ES-I3 (cell line): ENCODE results near the gene IMMT.

Experiments used
- H3K36me3 ChIP-seq: 2 replicates; pipeline ENCODE4 v1.6.1; 2013; ENCODE audit warnings: mild to moderate bottlenecking, low read length, control low read depth, moderate library complexity; ENCODE audit not compliant: insufficient read depth
- H3K4me1 ChIP-seq: 2 replicates; pipeline ENCODE4 v1.6.1; 2013; ENCODE audit warnings: mild to moderate bottlenecking, control low read depth, low read length; ENCODE audit not compliant: insufficient read depth
- H3K9ac ChIP-seq: 2 replicates; pipeline ENCODE4 v1.6.1; 2013; ENCODE audit warnings: low read depth, mild to moderate bottlenecking, low read length, moderate library complexity
- H3K9me3 ChIP-seq: 2 replicates; pipeline ENCODE4 v1.6.1; 2013; ENCODE audit warnings: mild to moderate bottlenecking, low read length, moderate library complexity; ENCODE audit not compliant: control insufficient read depth, insufficient read depth

Gene IMMT

DNA sequence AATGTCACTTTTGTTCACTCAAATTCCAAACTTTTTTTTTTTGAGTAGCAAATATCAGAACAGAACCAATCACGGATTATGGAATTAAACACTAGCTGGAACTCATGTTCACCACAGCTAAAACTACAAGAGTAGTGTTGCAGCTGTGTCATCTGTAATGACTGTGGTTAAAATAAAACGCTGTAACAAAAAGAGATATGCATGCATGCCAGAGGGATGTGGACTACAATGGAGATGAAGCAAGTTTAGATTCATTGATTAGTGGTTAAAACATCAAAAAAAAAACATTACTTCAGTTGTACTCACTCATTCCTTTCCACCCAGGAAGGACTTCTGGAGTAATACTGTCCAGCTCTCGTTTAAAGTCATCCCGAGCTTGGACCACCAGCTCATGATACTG, 37.0 kb downstream of the IMMT start:
- no peaks in the 10 kb centered on the region for H3K9me3 ChIP-seq
- H3K4me1 ChIP-seq: no peaks in the 10 kb centered on the region
- H3K36me3 ChIP-seq: peaks cover 20% of the 10 kb centered on the region
- no peak overlapping the region for H3K9ac ChIP-seq

DNA sequence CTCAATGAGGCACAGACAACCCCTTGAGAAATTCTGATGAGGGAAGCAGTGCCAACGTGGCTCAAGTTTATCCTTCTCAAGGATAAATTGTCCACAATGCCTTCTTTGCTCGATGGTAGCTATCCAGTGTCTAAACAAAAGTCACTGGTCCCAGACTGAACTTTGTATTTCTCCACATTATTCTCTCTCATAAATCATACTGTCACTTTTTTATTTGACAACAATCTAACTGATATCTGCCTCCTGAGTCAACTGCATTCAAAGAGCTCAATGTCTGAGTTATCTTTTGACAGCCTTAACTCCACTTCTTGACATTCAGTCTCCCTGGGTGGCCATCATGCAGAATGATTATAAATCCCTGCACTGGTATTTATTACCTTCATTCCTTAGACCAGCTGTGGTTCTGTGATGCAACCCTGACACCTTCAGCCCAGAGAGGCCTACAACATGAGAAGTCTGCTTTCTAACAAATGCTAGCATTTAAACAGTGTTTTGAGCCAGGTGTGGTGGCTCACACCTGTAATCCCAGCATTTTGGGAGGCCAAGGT, 38.2 kb downstream of the IMMT start:
- H3K36me3 ChIP-seq: peaks cover 14% of the 10 kb centered on the region
- no peaks in the 10 kb centered on the region for H3K9me3 ChIP-seq
- H3K9ac ChIP-seq: no peak overlapping the region
- no peaks in the 10 kb centered on the region for H3K4me1 ChIP-seq

DNA sequence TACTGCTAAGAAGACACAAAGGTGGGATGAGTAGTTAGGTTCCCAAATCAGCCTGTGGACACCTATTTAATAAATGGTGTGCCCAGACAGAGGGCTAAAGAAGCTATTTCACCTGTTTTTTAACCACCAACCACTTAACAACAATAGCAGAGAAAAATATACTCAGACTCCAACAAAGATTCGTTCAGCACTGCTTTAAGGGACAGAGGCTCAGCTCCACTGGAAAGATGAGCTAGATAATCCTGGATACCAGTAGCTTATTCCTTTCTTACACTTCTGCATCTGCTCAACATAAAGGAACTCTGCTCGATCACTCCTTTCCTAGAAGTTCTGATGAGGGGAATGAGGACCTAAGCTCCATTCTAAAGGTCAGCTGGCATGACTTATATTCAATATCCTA, 44.8 kb downstream of the IMMT start:
- Histone ChIP-seq H3K9ac (no peak overlapping the region), H3K9me3 (no peaks in the 10 kb centered on the region), H3K36me3 (peaks cover 25% of the 10 kb centered on the region; the same call in 1 of the 2 replicates), H3K4me1 (no peaks in the 10 kb centered on the region)

DNA sequence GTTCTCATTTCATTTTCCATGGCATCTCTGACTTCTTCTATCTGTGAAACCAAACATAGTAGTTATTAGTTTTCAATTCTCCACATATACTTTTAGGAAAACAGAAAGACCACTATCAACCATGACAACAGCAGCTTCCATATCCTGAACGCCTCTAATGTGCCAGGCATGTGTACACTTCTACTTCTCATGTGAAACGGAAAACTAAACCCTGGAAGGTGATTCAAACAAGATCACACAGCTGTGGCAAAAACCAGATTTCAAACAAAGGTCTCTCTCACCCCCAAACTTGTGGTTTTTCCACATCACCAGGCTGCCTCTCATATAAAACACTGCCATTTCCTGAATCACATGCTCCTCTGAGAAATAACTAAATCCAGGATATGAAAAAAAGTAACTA, 47.5 kb downstream of the IMMT start:
- H3K9ac ChIP-seq: no peak overlapping the region
- H3K36me3 ChIP-seq: peaks cover 33% of the 10 kb centered on the region; the same call in 1 of the 2 replicates

DNA sequence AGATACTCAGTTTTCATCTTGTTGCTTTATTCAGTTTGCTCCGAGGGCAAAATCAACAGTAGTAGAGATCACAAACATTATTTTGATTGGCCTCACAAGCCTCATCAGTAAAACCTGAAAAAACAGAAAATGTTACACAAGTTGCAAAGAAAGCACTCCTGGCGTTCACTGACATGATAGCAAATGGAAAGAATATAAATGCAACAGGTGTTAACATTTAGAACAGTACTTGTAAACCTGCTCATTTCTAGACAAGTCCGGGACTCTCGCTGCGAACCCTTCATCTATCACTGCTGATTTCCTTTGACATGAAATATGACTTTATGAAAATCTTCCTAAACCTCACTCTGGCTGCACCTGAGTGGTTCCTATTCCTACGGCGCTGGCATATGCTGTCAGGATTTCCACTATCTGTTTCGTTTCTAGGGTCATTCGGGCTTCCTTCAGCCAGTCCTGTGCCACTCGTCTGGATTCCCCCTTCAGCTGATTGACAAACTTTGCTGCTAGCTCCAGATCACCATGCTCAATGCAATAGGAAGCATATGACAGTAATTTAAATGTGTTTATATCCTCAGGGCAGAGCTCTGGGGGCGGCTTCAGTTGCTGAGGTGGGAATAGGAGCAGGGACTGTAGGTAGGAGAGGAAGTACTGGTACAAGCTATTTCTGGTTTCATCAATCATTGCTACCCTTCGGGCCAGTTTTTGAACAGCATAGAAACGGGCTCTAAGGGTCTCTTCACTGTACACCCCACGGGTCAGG, 51.2 kb downstream of the IMMT start:
- Histone ChIP-seq H3K36me3 (peaks cover 23% of the 10 kb centered on the region; the same call in 1 of the 2 replicates), H3K9me3 (no peaks in the 10 kb centered on the region), H3K9ac (no peak overlapping the region), H3K4me1 (no peaks in the 10 kb centered on the region)

More for the DNA sequence above, 47.5 kb downstream of the IMMT start:
- Histone ChIP-seq H3K9me3 (no peaks in the 10 kb centered on the region), H3K4me1 (no peaks in the 10 kb centered on the region)

DNA sequence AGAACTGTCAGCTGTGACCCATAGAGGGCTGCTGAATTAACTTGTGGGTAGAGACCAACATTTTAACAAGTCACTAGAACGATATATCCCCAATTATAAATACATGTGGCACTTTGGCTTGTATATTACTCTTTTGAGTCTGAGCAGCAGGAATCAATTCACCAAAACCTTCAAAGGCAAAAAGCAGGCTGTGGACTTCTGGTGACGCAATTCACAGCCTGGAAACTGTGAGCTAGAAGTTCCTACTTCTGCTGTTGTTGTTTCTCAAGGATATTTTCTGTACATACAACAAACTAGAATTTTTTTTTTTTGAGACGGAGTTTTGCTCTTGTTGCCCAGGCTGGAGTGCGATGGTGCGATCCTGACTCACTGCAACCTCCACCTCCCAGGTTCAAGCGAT, 52.0 kb downstream of the IMMT start:
- no peaks in the 10 kb centered on the region for H3K4me1 ChIP-seq
- no peaks in the 10 kb centered on the region for H3K9me3 ChIP-seq
- peaks cover 26% of the 10 kb centered on the region; the same call in 1 of the 2 replicates for H3K36me3 ChIP-seq
- H3K9ac ChIP-seq: no peak overlapping the region

DNA sequence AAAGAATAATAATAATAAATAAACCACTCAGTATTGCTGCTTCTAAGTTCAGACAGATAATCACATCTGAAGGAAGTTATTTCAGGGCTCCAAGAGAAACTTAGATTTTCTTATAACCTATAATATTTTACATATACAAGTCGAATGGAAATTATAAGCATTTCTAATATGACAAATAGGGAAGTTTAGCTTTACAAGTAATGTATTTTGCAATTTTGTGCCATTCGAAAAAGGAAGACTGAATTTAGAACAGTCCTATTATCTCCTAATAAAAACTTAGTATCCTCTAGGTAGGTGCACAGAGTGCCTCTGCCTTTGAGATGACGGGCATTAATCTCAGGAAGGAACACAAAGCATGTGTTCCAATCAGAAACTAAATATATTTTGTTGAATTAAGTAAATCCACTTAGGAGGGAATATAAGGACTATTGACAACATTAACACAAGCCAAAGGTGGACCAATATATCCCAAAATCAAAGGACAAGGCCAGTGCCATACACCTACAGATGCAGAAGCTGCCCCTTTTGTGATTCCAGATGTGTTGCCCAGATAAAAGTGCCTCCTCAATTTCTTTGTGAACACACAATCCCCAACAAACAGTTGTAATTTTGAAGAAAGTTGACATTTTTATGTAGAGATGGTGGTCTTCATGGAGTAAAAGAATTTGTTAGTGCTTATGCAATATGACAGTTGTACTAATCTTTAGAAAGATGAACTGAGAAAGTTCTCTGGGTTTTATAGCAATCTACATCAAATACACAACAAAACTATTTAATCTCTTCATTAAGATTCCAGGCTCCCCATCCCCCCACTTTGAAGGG, 52.6 kb downstream of the IMMT start:
- Histone ChIP-seq H3K9ac (no peak overlapping the region), H3K4me1 (no peaks in the 10 kb centered on the region), H3K9me3 (no peaks in the 10 kb centered on the region), H3K36me3 (peaks cover 28% of the 10 kb centered on the region)

DNA sequence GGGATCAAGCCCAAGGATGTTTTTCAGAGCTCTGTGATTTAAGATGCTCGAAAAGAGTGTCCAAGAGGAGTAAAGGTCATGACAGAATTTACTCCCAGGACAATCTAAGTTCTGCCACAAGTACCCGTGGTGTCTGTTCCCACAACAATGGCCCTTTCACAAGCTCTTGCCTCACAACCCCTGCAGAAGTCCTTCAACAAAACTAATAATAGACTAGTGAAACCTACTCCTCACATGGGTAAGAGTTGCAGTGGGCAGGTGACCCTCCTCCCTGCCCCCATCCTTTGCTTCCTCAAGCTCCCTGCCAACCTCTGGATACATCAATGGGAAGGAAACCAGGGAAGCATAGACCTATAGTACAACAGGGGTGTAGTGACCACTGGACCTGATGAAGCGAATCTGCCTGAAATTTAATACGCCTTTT, 54.3 kb downstream of the IMMT start:
- Histone ChIP-seq H3K36me3 (peaks cover 36% of the 10 kb centered on the region), H3K4me1 (no peaks in the 10 kb centered on the region), H3K9me3 (no peaks in the 10 kb centered on the region), H3K9ac (no peak overlapping the region)

DNA sequence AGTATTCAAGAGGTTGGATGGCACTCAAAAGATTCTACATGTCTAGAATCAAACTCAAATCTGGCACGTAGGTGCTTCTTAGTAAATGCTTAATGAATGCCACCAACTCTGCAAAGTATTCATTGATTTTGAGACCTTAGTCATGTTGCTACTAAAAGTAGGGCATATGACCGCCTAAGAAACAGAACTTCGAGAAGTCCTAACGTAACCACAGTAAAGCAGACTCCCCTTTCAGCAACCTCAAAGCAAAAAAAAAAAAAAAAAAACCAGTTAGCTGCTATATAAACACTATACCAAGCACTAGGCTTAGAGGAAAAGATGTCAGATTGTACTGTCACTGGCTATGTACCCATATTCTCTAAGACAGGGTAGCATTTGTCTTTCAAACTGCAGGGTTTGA, 55.3 kb downstream of the IMMT start:
- Histone ChIP-seq H3K36me3 (peaks cover 43% of the 10 kb centered on the region), H3K9me3 (no peaks in the 10 kb centered on the region), H3K4me1 (no peaks in the 10 kb centered on the region), H3K9ac (no peak overlapping the region)

DNA sequence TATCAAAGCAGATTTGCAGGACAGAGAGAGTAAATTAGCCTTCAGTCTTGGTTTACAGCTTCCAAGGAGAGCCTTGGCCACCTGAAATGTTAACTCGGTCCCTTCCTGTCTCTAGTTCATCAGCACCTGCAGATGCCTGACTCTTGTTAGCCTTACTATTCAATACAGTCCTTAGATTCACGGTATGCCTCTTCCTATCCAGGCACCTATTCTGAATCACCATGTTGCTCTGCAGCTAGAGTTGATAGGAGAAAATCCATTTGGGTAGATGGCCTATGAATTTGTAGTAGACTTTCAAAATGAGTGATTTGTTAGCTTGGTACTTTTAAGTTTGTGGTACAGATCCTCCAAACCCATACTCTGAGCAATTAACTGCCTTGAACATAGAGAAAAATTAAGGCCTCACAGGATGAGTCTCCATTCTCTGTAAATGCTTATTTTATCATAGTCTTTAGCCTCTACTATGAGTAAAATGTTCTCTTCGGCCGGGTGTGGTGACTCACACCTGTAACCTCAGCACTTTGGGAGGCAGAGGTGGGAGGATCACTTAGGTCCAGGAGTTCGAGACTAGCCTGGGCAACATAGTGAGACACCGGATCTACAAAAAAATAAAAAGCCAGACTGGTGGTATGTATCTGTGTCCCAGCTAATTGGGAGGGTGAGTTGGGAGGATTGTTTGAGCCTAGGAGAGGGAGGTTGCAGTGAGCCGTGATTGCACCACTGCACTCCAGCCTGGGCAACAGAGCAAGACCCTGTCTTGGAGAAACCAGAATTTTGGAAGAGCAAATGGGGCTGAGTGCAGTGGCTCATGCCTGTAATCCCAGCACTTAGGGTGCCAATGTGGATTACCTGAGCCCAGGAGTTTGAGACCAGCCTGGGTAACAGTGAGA, 56.3 kb downstream of the IMMT start:
- peaks cover 48% of the 10 kb centered on the region for H3K36me3 ChIP-seq
- no peaks in the 10 kb centered on the region for H3K4me1 ChIP-seq
- H3K9me3 ChIP-seq: no peaks in the 10 kb centered on the region
- no peak overlapping the region for H3K9ac ChIP-seq

DNA sequence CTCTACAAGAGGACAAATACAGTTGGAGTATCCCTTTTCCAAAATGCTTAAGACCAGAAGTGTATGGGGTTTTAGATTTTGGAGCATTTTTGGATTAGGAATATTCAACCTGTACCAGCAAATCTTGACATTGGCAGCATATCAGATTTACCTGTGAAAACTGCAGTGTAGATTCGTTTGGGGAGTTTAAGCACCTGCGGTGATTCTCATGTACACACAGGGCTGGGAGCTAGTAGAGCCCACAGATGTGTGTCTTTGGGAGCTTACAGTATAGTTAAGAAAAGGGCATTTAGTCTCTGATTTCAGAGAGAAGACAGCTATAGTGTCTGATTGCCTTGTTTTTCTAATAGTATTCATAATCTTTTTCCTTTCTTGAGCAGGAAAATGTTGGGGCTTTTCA, 59.1 kb downstream of the IMMT start:
- Histone ChIP-seq H3K4me1 (0 out of 2 replicates have a peak, but pooled peaks cover 3% of the 10 kb centered on the region), H3K36me3 (peaks cover 66% of the 10 kb centered on the region), H3K9me3 (no peaks in the 10 kb centered on the region), H3K9ac (no peak overlapping the region)

DNA sequence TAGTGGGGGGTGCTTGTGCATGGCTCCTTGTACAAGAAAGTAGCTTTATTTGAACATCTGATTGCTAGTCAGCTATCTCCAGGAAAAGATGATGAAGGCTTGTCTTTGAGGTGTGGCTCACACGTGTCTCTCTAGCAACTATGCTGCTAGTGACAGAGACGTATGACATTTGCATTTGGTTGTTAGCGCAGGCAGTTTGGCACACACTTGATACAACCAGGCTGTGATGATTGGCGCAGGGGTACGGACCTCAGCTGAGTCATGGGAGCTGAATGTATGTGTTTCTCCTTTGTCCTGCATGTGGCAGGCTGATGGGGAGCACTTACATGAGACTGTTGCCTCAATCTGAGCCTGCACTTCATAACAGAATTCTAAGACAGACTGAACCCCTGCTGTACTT, 59.6 kb downstream of the IMMT start:
- H3K9me3 ChIP-seq: no peaks in the 10 kb centered on the region
- 0 out of 2 replicates have a peak, but pooled peaks cover 3% of the 10 kb centered on the region for H3K4me1 ChIP-seq
- H3K9ac ChIP-seq: no peak overlapping the region
- H3K36me3 ChIP-seq: peaks cover 70% of the 10 kb centered on the region

DNA sequence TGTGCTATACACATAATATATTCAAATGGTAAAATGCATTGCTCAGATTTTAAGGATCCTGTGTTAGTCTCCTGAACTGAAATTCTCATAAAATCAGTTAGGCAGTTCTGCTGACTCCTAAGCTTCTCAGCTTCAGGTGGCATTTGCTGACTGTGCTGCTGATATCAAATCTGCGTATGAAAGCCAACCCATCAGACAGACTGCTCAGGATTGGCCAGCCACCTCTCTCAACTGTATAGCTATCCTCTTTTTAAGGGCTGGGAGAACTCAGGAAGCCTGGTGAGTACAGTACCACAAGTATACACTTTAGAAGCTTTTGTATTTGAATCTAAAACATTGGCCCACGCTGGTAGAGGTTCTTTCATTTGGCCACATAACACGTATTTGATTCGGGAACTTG, 60.6 kb downstream of the IMMT start:
- Histone ChIP-seq H3K36me3 (peaks cover 79% of the 10 kb centered on the region), H3K4me1 (0 out of 2 replicates have a peak, but pooled peaks cover 3% of the 10 kb centered on the region), H3K9ac (no peak overlapping the region)

DNA sequence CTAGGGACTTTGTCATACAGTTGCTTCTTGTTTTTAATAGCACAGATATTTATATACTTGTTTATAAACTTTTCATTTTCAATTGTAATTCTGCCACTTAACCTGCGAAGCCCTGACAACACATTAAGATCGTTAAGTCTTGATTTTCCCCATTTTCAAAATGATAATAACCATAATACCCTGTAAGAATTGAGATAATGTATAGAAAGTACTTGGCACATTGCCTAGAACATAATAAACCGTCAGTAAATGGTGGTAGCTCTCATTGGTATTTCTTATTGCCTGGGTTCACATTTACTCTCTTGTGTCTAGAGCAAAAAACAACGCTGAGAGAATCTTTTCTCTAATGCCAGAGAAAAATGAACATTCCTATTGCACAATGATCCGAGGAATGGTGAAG, 70.6 kb downstream of the IMMT start:
- peaks cover 65% of the 10 kb centered on the region for H3K36me3 ChIP-seq
- no peak overlapping the region for H3K9ac ChIP-seq
- no peaks in the 10 kb centered on the region for H3K4me1 ChIP-seq
- no peaks in the 10 kb centered on the region for H3K9me3 ChIP-seq

More for the DNA sequence above, 60.6 kb downstream of the IMMT start:
- no peaks in the 10 kb centered on the region for H3K9me3 ChIP-seq
